CD4-positive, alpha-beta T cell treated with Interleukin-4 for 1 hour (primary cell): ENCODE results near the gene COLEC11.
A peak's percentile ranks its signal among the peaks of the same experiment; 100 is the strongest.
"Not testable (repeated sequence)": the region's sequence is repeated elsewhere in the genome, so short reads cannot be mapped to it uniquely, and the experiment has no call there.

Experiments
- DNase-seq, 2 donors: peaks; one replicate each; pipeline ENCODE4 v3.0.0-alpha.2; 2020 to 2022

Gene COLEC11

GRCh38 chr2:3655871-3656761 is 61.2 kb downstream of the COLEC11 start:
- DNase-seq, result no peak

GRCh38 chr2:3656762-3657721 is 62.1 kb downstream of the COLEC11 start:
- DNase-seq, result no peak

DNA sequence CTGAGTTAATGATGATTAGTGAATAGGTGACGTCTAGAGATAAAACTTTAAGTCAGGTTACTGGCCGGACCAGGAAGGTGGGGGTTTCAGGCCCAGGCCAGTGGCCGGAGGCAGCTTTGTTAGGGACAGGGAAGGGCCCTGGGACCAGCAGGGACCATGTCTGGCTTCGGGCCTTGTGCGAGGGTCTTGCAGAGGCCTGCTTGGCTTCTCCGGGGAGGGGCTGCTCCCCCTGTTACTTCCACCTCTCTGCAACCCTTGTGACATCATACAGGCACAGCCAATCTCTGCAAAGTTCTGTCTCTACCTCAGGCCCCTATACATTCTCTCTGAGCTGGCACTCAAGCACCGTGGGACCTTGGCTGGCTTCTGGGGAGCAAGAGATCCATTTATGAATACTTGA is 63.0 kb downstream of the COLEC11 start, which contains the start of gene ALLC:
TSS of gene ALLC (plus strand) at position 320 of the 400 bp plus-strand sequence. CDS start 12,958 bp downstream, outside the sequence.
- no peak for DNase-seq

DNA sequence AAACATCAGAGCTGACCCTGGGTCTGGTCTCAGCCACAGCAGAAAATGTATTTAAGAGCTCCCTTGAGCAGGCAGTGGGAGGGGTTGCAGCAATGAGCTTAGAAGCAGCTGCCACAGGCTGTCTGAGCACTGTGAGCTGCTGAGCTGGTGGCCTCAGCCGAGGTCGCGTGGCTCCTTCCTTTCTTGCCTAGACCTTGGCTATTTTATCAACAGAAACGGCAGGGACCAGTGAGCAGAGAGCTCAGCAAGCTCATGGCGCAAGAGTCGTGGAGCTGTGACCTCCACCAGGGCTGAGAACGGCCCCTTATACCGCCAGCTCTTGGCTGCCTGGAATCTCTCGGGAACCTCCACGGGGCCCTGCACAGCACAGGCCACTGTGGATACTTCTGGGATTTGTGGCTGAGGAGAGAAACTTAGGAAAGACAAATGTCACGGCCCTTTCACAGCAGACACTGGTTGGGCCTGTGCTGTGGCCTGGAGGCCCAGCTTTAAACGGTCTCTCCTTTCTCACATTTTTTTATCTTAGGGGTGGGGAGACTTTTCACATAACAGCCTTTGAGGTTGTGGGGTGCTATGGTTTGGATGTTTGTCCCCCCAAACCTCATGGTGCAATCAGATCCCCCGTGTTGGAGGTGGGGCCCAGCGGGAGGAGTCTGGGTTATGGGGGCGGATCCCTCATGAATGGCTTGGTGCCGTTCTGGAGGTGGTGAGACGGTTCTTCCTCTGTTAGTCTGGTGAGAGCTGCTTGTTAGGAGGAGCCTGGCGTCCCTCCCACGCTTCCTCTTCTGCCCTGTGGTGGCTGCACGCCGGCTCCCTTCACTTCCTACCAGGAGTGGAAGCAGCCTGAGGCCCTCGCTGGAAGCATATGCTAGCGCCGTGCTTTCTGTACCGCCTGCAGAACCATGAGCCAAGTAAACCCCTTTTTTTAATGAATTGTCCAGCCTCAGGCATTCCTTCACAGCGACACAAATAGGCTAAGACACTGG is 64.8 kb downstream of the COLEC11 start:
- no peak for DNase-seq

DNA sequence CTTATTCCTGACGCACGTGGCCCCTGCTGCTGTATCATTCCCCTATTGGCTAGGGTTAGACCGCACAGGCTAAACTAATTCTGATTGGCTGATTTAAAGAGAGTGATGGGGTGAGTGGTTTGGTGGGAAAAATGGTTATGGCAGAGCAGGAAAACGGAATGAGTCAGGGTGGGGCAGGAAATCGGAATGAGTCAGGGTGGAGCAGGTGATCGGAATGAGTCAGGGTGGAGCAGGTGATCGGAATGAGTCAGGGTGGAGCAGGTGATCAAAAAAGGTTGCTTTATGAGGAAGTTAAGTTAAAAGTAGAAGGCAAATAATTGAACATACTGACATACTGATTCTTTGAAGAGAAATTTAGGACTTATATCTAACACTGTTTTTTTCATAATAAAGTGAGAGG is 65.7 kb downstream of the COLEC11 start:
- DNase-seq, result not testable (repeated sequence)

- DNase-seq, result no peak
Measured at GRCh38 chr2:3661149-3661660, 66.3 kb downstream of the COLEC11 start.

DNA sequence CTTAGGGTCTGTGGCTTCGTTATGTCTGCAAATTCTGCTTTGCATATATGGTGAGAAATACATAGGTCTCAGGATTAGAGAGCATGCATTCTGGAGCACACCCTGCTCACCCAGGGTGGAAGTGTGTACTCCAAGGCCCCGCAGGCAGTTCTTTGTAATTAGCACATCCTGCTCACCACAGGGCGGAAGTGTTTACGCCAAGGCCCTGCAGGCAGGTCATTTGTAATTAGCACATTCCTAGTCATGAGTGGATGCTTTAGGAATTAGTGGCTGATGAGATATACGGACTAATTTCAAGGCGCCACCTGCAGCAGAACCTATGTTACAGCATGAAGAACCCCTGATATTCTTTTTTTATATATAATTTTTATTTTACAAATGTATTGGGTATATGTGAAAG is 67.3 kb downstream of the COLEC11 start:
- DNase-seq, result peak in 1 of 2 donors; percentile 2

DNA sequence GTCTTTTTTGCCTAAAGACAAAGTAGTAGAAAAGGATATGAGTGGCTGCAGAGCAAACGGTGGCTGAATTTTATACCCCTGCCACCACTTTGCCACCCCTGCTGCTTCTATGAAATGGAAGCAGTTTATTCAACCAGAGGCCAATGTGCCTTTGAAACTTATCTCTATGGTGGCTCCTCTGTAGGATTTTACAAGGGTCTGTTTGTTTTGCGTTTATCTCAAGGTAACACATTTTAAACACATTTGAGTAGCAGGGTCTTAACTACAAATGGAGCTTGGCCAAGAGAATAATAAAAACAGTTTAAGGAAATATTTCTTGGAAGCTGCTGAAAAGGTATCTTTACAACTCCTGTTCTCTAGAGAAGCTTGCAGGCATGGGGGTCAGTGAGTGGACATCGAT is 69.2 kb downstream of the COLEC11 start:
- DNase-seq, result no peak

DNA sequence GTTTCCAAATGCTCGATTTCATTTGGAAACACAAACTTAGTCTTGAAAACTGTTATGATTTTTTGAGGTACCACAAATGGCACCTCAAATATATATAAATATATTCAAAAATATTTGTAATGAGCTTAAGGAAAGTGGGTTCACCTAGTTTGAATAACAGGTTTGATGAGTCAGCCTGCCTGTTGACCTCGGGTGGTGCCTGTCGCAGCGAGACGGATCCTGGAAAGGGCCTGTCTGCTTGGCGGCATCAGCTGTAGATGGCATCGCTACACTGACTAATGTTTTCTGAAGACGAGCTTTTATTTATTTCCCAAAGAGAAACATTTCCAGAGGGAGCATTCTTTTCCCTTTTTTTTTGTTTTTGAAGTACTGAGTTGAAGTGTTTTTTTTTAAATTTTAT is 70.0 kb downstream of the COLEC11 start:
- no peak for DNase-seq

GRCh38 chr2:3665886-3666612 is 71.1 kb downstream of the COLEC11 start:
- no peak for DNase-seq

GRCh38 chr2:3666613-3666975 is 71.7 kb downstream of the COLEC11 start:
- DNase-seq, result no peak

DNA sequence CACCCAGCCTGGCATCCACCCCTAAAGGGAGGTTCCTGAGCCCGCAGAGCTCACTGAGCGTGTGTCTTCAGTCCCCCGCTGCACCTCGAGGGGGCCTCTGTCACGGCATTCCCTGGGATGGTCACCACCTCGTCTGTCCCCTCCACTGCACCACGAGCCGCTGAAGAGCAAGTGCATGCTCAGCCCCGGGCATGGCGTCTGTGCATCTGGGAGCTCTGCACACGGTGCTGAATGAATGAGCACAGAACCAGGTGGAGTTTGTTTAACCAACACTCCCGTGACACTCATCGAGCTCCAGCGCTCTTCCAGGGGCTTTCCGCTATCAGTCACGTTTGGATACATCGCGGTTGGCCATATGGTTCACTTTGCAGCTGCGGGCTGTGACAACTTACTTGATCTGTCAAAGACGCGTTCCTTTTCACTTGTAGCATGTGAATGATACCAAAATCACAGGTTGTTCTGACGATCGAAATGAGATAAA is 72.3 kb downstream of the COLEC11 start:
- no peak for DNase-seq

DNA sequence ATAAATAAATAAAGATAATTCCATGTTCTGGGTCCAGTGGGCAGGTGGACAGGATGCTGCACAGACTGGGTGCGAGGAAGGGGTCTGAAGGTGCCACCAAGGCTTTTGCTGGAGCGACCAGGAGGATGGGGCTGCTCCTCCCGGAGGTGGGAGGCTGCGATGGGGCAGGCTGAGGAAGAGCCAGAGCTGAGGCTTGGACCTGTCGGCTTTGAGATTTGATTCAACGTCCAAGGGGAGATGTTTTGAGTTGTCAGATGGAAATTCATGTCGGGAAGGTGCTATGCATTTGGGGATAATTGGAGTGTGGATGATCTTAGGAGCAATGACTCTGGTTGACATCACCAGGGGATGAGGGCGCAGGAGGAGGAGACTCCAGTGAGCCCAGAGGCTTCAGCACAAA is 74.7 kb downstream of the COLEC11 start:
- DNase-seq, result no peak

GRCh38 chr2:3670376-3670775 is 75.5 kb downstream of the COLEC11 start:
- DNase-seq, result no peak

GRCh38 chr2:3670941-3671340 is 76.0 kb downstream of the COLEC11 start:
- DNase-seq, result no peak

DNA sequence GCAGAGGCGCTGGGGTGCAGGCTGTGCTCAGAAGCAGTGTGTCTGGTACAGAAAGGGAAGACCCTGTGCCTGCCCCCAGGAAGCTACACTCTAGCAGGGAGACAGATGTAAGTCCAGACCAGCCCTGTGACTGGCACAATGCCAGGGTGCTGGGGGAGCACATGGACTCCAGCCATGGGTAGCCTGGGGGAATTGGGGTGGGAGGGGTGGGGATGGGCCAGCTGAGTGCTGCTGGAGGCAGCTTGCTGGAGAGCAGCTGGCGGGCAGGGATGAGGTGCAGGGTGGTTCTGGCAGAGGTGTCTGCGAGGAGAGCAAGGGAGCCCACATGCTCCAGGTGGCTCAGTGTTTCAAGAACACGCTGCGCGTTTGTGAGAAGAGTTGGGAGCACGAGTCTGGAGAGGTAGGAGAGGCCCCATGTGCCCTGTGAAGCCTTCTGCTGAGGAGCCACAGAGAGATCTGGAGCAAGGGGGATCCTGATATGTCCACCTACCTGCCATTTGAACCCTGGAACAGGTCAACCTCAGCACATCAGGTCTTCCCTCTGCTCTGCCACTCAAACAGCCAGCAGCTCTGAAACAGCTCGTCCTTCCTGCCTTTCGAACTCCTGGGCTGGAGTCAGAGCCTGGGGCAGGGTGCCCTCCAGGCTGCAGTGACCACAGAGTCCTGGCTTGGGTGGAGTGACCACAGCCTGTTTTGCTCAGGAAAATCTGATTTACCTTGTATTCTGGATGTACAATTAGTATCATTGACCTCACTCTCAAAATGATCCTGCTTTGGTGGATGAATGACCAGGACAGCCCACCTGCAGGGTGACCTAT is 78.2 kb downstream of the COLEC11 start:
- no peak for DNase-seq

GRCh38 chr2:3674066-3674845 is 79.3 kb downstream of the COLEC11 start:
- DNase-seq, result no peak

GRCh38 chr2:3675687-3676086 is 80.8 kb downstream of the COLEC11 start:
- DNase-seq, result no peak

DNA sequence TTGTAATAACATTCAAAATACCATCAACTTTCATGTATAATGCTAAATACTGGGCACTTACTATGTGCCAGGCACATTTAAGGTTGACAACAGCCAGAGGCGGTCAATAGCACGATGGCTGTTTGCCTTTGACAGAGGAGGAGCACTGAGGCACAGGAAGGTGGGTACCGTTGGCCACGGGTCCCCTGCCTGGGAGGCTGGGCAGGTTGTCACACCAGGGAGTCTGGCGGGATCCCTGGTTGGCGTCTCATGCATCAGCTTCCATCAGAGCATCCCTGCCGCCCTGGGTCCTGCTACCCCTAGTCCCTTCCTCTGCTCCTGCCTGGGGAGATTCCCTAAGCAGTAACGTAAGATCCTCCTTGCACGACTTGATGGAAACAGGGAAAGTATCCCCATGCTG is 82.5 kb downstream of the COLEC11 start:
- no peak for DNase-seq

- DNase-seq, result no peak
Measured at GRCh38 chr2:3678212-3678611, 83.3 kb downstream of the COLEC11 start.
